Right lung (tissue), 5 donors: ENCODE measurements around the gene ADCY5. TPM values are rescaled to one million over a fixed set of nuclear protein-coding genes. Genes with fewer than 3 reads are reported as not detected.

Experiments
- DNase-seq, 2 donors: peaks; one replicate each; pipeline ENCODE4 v3.0.0-alpha.2; 2013
- polyA plus RNA-seq, 5 donors: library from polyadenylated mRNA; unstranded; fragments of 120-200 nt; gene quantifications; one replicate each; pipeline versions ENCODE4 v1.2.1 to v1.2.3, GENCODE V29; 2013; ENCODE audit warnings: inconsistent platforms in 1 of 5, low replicate concordance in 1 of 5; ENCODE audit not compliant: insufficient read length in 5 of 5, insufficient read depth in 1 of 5

Gene ADCY5
- polyA plus RNA-seq, 5 donors: 12.1 to 14.9 (median 13.4) TPM

GRCh38 chr3:123289391-123290106, 159.3 kb downstream of the ADCY5 start:
- no peak for DNase-seq

DNA sequence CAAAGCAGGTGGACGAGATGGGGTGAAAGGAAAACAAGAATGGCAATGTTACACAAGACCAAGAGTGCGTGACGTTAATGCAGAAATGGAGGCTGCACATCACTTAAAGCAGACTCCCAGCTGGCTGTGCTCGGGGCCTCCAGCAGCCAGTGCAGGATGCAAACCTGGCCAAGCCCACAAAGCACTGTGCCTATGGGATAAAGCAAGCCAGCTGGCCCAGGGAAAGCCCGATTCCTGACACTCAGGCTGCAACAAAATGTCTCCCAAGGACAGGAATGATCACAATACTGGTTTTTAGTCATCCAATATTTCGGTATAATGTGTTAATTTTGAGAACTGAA, 161.0 kb downstream of the ADCY5 start:
- no peak for DNase-seq

DNA sequence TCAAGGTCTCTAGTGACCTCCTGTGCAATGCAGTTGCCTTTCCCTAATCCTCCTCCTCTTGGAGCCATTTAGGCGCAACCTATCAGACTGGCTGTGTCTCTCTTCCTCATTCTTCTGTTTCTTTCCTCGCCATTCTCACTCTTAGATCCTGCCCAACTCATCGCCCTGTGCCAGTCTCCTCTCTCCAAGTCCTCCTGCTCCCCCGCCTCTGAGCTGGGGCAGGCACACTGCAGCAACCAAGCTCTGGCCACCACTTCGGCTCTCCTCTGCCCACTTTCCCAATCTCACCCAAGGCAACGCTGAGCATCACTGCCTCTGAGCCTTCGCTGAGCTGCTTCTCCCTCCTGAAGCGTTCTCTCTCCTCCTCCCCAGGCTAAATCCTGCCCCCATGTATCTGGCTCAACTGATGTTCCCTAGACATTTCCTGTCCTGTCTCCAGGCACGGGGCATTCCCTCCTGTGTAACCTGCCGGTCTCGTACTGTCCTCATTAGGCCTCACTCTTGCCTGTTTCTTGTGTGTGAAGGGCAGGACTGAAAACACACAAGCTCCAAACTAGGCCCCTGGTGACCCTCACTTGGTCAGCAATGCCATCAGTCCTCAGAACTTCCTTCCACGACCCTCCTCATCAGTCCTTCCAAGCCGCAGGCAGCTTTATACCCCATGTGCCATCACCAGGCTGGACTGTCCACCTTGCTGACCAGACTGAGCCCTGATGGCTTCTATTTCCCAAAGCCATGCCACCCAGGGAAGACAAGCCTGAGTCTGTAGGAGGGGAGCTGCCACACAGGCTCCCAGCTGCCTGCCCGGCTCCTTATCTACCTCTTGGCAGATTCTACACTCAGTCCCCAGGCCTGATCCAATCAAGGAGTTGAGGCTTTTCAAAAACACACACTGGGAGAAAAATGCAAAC, 161.6 kb downstream of the ADCY5 start:
- no peak for DNase-seq

DNA sequence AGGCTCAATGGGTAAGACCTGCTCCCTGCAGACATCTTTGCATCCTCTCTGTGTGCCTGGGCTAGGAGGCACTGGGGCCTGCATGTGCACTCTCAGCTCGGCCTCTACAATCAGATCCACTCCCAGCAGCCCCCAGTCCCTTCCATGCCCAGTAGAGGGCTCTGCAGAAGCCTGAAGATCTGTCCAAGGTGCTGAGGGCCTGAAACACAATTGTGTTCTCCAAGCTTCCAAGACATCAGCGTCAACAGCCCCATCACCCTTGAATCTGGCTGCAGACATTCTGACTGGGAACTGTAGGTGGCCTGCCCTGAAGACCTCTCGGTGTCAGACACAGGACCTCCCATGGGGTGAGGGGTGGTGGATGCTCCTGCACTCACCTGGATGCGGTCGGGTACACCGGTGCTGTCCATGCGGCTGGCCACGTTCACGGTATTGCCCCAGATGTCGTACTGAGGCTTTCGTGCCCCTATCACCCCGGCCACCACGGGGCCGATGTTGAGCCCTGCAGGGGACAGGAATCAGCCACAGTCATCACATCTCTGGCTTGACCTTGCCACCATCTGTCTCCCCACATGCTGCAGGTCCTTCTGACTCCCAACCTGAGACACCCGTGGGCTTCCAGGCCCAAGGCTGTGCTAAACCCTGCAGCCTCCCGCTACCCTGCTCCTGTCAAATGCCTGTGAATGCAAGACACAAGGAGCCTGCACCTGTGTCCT, 162.4 kb downstream of the ADCY5 start:
- peak in 1 of 2 donors; percentile 13 for DNase-seq

DNA sequence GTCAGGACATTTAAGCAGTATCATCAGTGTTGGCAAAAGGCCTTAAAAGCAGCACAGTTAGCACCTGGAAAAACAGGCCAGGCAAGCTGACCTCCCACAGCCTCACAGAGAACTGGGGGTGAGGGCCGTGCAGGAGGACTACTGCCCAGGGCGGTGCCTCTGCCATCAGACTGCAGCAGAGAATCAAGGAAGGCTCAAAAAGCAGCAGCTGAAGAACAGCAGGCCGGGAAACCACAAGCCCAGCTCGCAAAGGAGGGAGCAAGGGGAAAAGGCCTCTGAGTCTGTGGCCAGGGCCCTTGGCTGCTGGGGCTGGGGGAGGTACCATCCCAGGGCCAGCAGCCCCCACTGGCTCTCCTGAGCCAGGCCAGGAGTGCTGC, 163.0 kb downstream of the ADCY5 start:
- DNase-seq: no peak

DNA sequence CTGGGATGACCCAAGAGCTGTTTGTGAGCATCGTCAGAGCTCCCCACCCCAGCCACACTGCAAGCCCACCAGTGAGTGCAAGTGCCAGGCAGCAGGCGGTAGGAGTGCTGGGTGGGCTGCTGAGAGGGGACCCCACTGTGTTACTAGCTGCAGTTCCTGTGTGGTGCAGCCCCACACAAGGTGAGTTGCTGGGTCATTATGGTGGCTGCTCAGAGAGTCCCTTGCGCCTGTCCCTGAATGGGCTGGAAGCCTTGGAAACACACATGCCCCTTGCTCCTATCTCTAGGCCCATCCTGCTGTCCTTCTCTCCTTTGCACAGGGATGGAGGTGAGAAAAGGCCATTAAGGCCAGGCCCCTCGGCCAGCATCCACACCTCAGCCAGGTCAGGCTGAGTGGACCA, 163.4 kb downstream of the ADCY5 start:
- DNase-seq: no peak

- no peak for DNase-seq
Observed at GRCh38 chr3:123285066-123285465, 163.8 kb downstream of the ADCY5 start.

- no peak for DNase-seq
Observed at GRCh38 chr3:123284399-123285010, 164.4 kb downstream of the ADCY5 start.

GRCh38 chr3:123283657-123284398, 165.1 kb downstream of the ADCY5 start:
- no peak for DNase-seq

- no peak for DNase-seq
Observed at GRCh38 chr3:123283074-123283473, 165.8 kb downstream of the ADCY5 start.

DNA sequence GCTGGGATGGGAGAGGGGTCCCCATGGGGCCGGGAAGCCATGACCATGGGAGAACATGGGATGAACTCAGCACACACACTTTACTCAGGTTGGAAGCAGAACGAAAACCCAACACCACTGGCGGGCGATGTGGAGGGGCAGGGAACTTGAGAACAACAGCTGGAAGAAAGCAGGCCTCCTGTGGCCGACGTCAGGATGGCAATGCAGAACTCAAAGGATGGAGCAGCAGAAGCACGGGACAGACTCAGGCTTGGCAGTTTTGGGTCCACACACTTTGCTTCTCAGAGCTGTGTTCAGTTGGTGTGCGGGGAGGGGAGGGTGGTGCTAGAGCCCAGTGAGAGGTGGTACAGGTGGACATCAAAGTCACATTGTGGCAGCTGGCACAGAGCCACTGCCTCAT, 166.4 kb downstream of the ADCY5 start:
- DNase-seq: no peak

- DNase-seq: no peak
Observed at GRCh38 chr3:123281929-123282328, 167.0 kb downstream of the ADCY5 start.

- DNase-seq: no peak
Observed at GRCh38 chr3:123281406-123281805, 167.5 kb downstream of the ADCY5 start.

- DNase-seq: no peak
Observed at GRCh38 chr3:123279121-123279520, 169.8 kb downstream of the ADCY5 start.

GRCh38 chr3:123278446-123278845, 170.4 kb downstream of the ADCY5 start:
- DNase-seq: no peak

GRCh38 chr3:123277106-123277505, 171.8 kb downstream of the ADCY5 start:
- peak in 1 of 2 donors; percentile 13 for DNase-seq

GRCh38 chr3:123276346-123277006, 172.4 kb downstream of the ADCY5 start:
- DNase-seq: no peak

DNA sequence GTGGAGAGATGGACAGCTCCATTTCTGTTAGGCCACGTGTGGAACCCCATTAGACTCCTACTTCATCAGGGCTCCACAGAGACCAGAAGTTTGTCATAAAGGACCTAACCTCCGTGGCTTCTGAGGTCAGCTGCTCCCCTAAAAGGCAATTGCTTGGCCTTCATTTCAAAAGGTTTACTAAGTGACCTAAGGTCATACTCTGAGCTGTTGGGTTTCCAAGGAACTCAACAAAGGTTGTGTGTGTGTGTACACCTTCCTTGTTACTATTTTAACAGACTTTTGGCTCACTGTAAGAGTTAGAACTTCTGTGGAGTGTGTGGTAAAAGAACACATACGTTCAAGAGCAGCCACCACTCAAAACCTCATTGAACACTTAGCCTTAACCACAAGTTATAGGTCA, 173.2 kb downstream of the ADCY5 start:
- DNase-seq: no peak

- DNase-seq: no peak
Observed at GRCh38 chr3:123272547-123272946, 176.3 kb downstream of the ADCY5 start.

DNA sequence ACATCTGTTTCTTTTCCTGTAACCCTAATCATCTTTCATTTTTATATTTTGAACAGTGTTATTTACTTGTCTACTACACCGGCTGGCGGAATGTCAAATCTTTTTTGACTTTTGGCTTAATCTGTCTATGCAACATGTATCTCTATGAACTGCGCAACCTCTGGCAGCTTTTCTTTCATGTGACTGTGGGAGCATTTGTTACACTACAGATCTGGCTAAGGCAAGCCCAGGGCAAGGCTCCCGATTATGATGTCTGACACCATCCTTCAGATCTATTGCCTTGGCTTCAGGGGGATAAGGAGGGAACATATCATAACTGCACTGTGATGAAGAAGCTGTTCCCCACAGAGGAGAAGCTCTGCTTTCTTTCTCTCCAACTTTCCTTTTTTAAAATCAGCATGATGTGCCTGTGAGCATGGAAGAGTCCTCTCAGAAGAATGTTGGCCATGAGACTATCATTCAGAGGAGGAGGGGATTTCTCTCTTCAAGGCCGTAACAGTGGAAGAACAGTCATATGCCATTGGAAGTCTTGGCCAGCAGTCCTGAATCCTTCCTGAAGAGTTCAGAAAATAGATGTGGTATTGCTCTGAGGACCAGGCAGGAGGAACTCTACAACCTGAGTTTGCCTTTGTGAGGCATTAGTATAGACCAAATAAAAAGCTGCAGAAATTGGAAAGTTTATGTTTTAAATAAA, 177.3 kb downstream of the ADCY5 start:
- no peak for DNase-seq
